Activated CD4-positive, CD25-positive, alpha-beta regulatory T cell treated with anti-CD3 and anti-CD28 coated beads, Interleukin-2, amount 50 U/mL, for 16 hours (primary cell): ENCODE data around the gene CPT1A.
"Not testable (repeated sequence)": the region's sequence is repeated elsewhere in the genome, so short reads cannot be mapped to it uniquely, and the experiment has no call there.

ENCODE experiments used
- DNase-seq: peaks from one replicate; pipeline ENCODE4 v3.0.0-alpha.2; 2020; ENCODE audit warnings: low read depth, low spot score

Gene CPT1A

GRCh38 chr11:68841718-68842426 lies at the start of gene CPT1A:
CPT1A (minus strand) TSS chr11:68841916; CDS start chr11:68815474, 26,442 bp downstream.
- peak; percentile 33 for DNase-seq

- no peak for DNase-seq
These were observed 48.9 kb upstream of the CPT1A start for GRCh38 chr11:68890490-68891231.

- DNase-seq, result no peak
These were observed 48.3 kb upstream of the CPT1A start for GRCh38 chr11:68889948-68890446.

GRCh38 chr11:68884827-68885226 lies 43.1 kb upstream of the CPT1A start:
- not testable (repeated sequence) for DNase-seq

GRCh38 chr11:68882391-68882790 lies 40.7 kb upstream of the CPT1A start:
- DNase-seq, result no peak

- DNase-seq, result no peak
These were observed 39.6 kb upstream of the CPT1A start for GRCh38 chr11:68881320-68881719.

- no peak for DNase-seq
These were observed 39.1 kb upstream of the CPT1A start for GRCh38 chr11:68880851-68881250.

GRCh38 chr11:68878022-68878421 lies 36.3 kb upstream of the CPT1A start:
- DNase-seq, result no peak

- DNase-seq, result no peak
These were observed 30.7 kb upstream of the CPT1A start for GRCh38 chr11:68872216-68873003.

GRCh38 chr11:68870470-68870869 lies 28.8 kb upstream of the CPT1A start:
- DNase-seq, result no peak

- DNase-seq, result no peak
These were observed 26.6 kb upstream of the CPT1A start for GRCh38 chr11:68868221-68868835.

- no peak for DNase-seq
These were observed 25.4 kb upstream of the CPT1A start for GRCh38 chr11:68867066-68867465.

GRCh38 chr11:68865241-68865640 lies 23.5 kb upstream of the CPT1A start:
- DNase-seq, result no peak

- no peak for DNase-seq
These were observed 22.0 kb upstream of the CPT1A start for GRCh38 chr11:68863553-68864265.

GRCh38 chr11:68862421-68862820 lies 20.7 kb upstream of the CPT1A start:
- DNase-seq, result no peak

- DNase-seq, result no peak
These were observed 17.4 kb upstream of the CPT1A start for GRCh38 chr11:68859123-68859522.

- no peak for DNase-seq
These were observed 15.4 kb upstream of the CPT1A start for GRCh38 chr11:68857037-68857586.

GRCh38 chr11:68856425-68857030 lies 14.8 kb upstream of the CPT1A start:
- DNase-seq, result not testable (repeated sequence)

- no peak for DNase-seq
These were observed 13.7 kb upstream of the CPT1A start for GRCh38 chr11:68855205-68855981.
